ENCODE data around the gene TSPAN18. TPM values are rescaled to one million over a fixed set of nuclear protein-coding genes. Genes with fewer than 3 reads are reported as not detected.

TSPAN18 gene
- total RNA-seq, 1 donor from 2014 or later = 25.7 TPM

- no peak overlapping the region for H3K27ac Mint-ChIP-seq
- TF ChIP-seq, protein P1, sequence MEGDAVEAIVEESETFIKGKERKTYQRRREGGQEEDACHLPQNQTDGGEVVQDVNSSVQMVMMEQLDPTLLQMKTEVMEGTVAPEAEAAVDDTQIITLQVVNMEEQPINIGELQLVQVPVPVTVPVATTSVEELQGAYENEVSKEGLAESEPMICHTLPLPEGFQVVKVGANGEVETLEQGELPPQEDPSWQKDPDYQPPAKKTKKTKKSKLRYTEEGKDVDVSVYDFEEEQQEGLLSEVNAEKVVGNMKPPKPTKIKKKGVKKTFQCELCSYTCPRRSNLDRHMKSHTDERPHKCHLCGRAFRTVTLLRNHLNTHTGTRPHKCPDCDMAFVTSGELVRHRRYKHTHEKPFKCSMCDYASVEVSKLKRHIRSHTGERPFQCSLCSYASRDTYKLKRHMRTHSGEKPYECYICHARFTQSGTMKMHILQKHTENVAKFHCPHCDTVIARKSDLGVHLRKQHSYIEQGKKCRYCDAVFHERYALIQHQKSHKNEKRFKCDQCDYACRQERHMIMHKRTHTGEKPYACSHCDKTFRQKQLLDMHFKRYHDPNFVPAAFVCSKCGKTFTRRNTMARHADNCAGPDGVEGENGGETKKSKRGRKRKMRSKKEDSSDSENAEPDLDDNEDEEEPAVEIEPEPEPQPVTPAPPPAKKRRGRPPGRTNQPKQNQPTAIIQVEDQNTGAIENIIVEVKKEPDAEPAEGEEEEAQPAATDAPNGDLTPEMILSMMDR (IDR thresholded peaks at IDR 0.05; ENCODE audit: unreplicated experiment) = no peak
- H3K36me3 Mint-ChIP-seq (ENCODE audit: insufficient read depth) = no peaks in the 10 kb centered on the region
- H3K4me3 Mint-ChIP-seq (ENCODE audit: low read depth) = no peak overlapping the region
- H3K27me3 Mint-ChIP-seq = peaks cover 15% of the 10 kb centered on the region
- no peaks in the 10 kb centered on the region for H3K9me3 Mint-ChIP-seq (ENCODE audit: low read depth)
- H3K4me1 Mint-ChIP-seq (ENCODE audit: low read depth) = peaks cover 18% of the 10 kb centered on the region
- no peak for DNase-seq (ENCODE audit: low spot score, unreplicated experiment)
These were observed 5.8 kb downstream of the TSPAN18 start for GRCh38 chr11:44732564-44732963.

GRCh38 chr11:44733877-44734276 lies 7.1 kb downstream of the TSPAN18 start:
- TF ChIP-seq, protein P1 (IDR thresholded peaks at IDR 0.05; ENCODE audit: unreplicated experiment) = no peak
- DNase-seq (ENCODE audit: low spot score, unreplicated experiment) = no peak
- Mint-ChIP-seq H3K27ac (no peak overlapping the region), H3K4me1 (ENCODE audit: low read depth) (peaks cover 13% of the 10 kb centered on the region), H3K36me3 (ENCODE audit: insufficient read depth) (no peaks in the 10 kb centered on the region), H3K9me3 (ENCODE audit: low read depth) (no peaks in the 10 kb centered on the region), H3K27me3 (peaks cover 9% of the 10 kb centered on the region), H3K4me3 (ENCODE audit: low read depth) (no peak overlapping the region)

DNA sequence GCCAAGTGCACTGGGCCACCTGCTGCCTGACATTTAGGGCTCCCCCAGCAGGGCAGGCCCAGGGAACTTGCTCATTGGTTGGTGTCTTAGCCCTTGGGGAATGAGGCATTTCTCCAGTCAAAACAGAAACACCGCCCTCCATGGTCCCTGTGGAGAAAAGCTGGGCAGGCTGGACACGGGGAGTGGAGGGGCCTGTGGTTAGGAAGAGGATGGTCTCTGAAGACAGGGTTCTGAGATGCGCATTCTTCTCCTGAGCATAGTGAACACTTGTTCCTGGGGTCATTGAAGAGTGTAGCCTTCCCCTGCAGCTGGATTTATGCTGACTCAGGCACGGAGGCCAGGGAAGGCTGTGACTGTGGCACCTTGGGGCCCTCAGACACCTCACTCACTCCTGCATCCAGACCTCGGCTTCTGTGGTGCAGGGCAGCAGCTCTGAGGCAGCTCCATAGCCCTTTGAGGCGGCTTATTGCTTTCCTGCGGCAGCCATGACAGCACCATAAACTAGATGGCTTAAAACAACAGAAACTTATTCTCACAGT lies 8.2 kb downstream of the TSPAN18 start:
- TF ChIP-seq, protein P1 (IDR thresholded peaks at IDR 0.05; ENCODE audit: unreplicated experiment) = no peak
- DNase-seq (ENCODE audit: low spot score, unreplicated experiment) = no peak
- H3K4me3 Mint-ChIP-seq (ENCODE audit: low read depth) = no peak overlapping the region
- H3K27me3 Mint-ChIP-seq = peaks cover under 1% of the 10 kb centered on the region
- peaks cover 12% of the 10 kb centered on the region for H3K4me1 Mint-ChIP-seq (ENCODE audit: low read depth)
- no peaks in the 10 kb centered on the region for H3K36me3 Mint-ChIP-seq (ENCODE audit: insufficient read depth)
- no peaks in the 10 kb centered on the region for H3K9me3 Mint-ChIP-seq (ENCODE audit: low read depth)
- H3K27ac Mint-ChIP-seq = no peak overlapping the region

GRCh38 chr11:44736791-44737190 lies 10.0 kb downstream of the TSPAN18 start:
- Mint-ChIP-seq H3K4me1 (ENCODE audit: low read depth) (peaks cover 16% of the 10 kb centered on the region), H3K36me3 (ENCODE audit: insufficient read depth) (no peaks in the 10 kb centered on the region), H3K27me3 (no peaks in the 10 kb centered on the region), H3K4me3 (ENCODE audit: low read depth) (no peak overlapping the region), H3K27ac (no peak overlapping the region), H3K9me3 (ENCODE audit: low read depth) (no peaks in the 10 kb centered on the region)
- TF ChIP-seq, protein P1 (IDR thresholded peaks at IDR 0.05; ENCODE audit: unreplicated experiment) = no peak
- no peak for DNase-seq (ENCODE audit: low spot score, unreplicated experiment)

- Mint-ChIP-seq H3K36me3 (ENCODE audit: insufficient read depth) (no peaks in the 10 kb centered on the region), H3K4me3 (ENCODE audit: low read depth) (no peak overlapping the region), H3K4me1 (ENCODE audit: low read depth) (peaks cover 16% of the 10 kb centered on the region), H3K27me3 (no peaks in the 10 kb centered on the region), H3K27ac (peak overlapping the region; percentile 5), H3K9me3 (ENCODE audit: low read depth) (no peaks in the 10 kb centered on the region)
- DNase-seq (ENCODE audit: low spot score, unreplicated experiment) = no peak
- TF ChIP-seq, protein P1 (IDR thresholded peaks at IDR 0.05; ENCODE audit: unreplicated experiment) = no peak
These were observed 10.7 kb downstream of the TSPAN18 start for GRCh38 chr11:44737245-44738085.
